ENCODE measurements around the gene PPP2R2D.

PPP2R2D gene

GRCh38 chr10:131889755-131890154 lies 11.1 kb upstream of the PPP2R2D start:
- H3K14ac ChIP-seq (ENCODE audit: low read length), result no peak overlapping the region
- peaks cover 2 to 3% of the 10 kb centered on the region in 2 donors for H3K4me1 ChIP-seq (ENCODE audit: control insufficient read depth in 2 of 2, insufficient read depth in 1 of 2, low read depth in 1 of 2, low read length in 2 of 2)
- no CpG with 5 or more reads among the region's 9 CpGs for WGBS, 2 donors (ENCODE audit: extremely low coverage in 2 of 2, insufficient read length in 2 of 2, insufficient replicate concordance in 1 of 2)
- H2AK5ac ChIP-seq (ENCODE audit: low read depth, low read length), result no peak overlapping the region
- H3K23ac ChIP-seq (ENCODE audit: low read depth, low read length, poor library complexity), result no peak overlapping the region
- H3K27ac ChIP-seq (replicated peaks; ENCODE audit: low read length), result no peak overlapping the region
- no peak for DNase-seq (ENCODE audit: low spot score)
- H3K4ac ChIP-seq (ENCODE audit: low read length), result no peak overlapping the region
- H2BK15ac ChIP-seq (ENCODE audit: low read length), result no peak overlapping the region
- H2BK5ac ChIP-seq (ENCODE audit: low read length), result no peak overlapping the region
- H3K36me3 ChIP-seq (replicated peaks in 1 of 2; ENCODE audit: control insufficient read depth in 2 of 2, insufficient read depth in 2 of 2, low read length in 2 of 2), result no peaks in the 10 kb centered on the region
- no peaks in the 10 kb centered on the region for H3K9me3 ChIP-seq (replicated peaks in 1 of 2; ENCODE audit: control insufficient read depth in 2 of 2, insufficient read depth in 1 of 2, low read depth in 1 of 2, low read length in 2 of 2)
- H2BK12ac ChIP-seq (ENCODE audit: low read length), result no peak overlapping the region
- no peak overlapping the region for H3K9ac ChIP-seq (ENCODE audit: low read depth, low read length, poor library complexity)
- H4K91ac ChIP-seq (ENCODE audit: low read depth, low read length, poor library complexity), result no peak overlapping the region
- H2AFZ ChIP-seq (ENCODE audit: low read length), result no peak overlapping the region
- peaks cover 0 to 30% (median 3%) of the 10 kb centered on the region in 3 experiments for H3K27me3 ChIP-seq (ENCODE audit: control insufficient read depth in 3 of 3, insufficient read depth in 3 of 3, low read depth in 1 of 3, low read length in 3 of 3)
- no peak overlapping the region for H3K4me3 ChIP-seq (ENCODE audit: low read length in 2 of 2)
- no peak overlapping the region for H3K4me2 ChIP-seq (ENCODE audit: insufficient read depth, low read length, poor library complexity, severe bottlenecking)
- H2BK120ac ChIP-seq (ENCODE audit: low read depth, low read length), result no peak overlapping the region
- peak overlapping the region; percentile 52 for H4K8ac ChIP-seq (ENCODE audit: low read depth, low read length)
- H3K79me1 ChIP-seq (ENCODE audit: low read depth, low read length), result no peaks in the 10 kb centered on the region
- no peak overlapping the region for H3K18ac ChIP-seq (ENCODE audit: low read length)

DNA sequence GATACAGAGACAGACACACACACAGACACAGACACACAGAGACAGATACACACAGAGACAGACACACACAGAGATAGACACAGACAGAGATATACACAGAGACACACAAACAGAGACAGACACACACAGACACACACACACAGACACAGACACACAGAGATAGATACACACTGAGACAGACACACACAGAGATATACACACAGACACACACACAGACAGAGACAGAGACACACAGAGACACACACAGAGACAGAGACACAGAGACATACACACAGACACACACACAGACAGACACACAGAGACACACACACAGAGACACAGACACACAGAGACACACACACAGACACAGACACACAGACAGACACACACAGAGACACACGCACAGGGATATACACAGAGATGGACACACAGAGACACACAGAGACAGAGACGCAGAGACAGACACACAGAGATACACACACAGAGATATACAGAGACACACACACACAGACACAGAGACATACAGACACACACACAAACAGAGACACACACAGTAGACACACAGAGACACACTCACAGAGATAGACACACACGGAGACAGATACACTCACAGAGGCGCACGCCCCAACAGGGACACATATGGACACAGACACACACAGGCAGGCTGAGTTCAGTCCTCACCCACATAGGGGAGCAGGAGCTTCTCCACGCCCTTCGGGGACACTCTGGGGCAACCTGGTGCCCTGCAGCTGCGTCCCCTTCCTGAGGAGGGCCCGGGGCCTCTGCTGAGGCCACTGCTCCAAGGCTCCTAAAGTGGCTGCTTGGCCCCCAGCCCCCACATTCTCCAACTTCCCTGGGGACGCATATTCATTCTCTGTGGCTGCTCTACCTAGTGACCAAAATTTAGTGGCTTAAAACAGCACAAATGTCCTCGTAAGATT lies 10.3 kb upstream of the PPP2R2D start:
- Histone ChIP-seq H2AFZ (ENCODE audit: low read length) (peak overlapping the region; percentile 60), H3K79me1 (ENCODE audit: low read depth, low read length) (no peaks in the 10 kb centered on the region), H4K8ac (ENCODE audit: low read depth, low read length) (no peak overlapping the region), H3K4me3 (ENCODE audit: low read length in 2 of 2) (peak overlapping the region in 1 of 2 donors; percentile 55), H3K18ac (ENCODE audit: low read length) (peak overlapping the region; percentile 34), H3K14ac (ENCODE audit: low read length) (peak overlapping the region; percentile 22), H2AK5ac (ENCODE audit: low read depth, low read length) (no peak overlapping the region), H3K4ac (ENCODE audit: low read length) (no peak overlapping the region), H3K9me3 (replicated peaks in 1 of 2; ENCODE audit: control insufficient read depth in 2 of 2, insufficient read depth in 1 of 2, low read depth in 1 of 2, low read length in 2 of 2) (no peaks in the 10 kb centered on the region), H3K36me3 (replicated peaks in 1 of 2; ENCODE audit: control insufficient read depth in 2 of 2, insufficient read depth in 2 of 2, low read length in 2 of 2) (no peaks in the 10 kb centered on the region), H2BK5ac (ENCODE audit: low read length) (no peak overlapping the region), H2BK120ac (ENCODE audit: low read depth, low read length) (no peak overlapping the region), H3K4me1 (ENCODE audit: control insufficient read depth in 2 of 2, insufficient read depth in 1 of 2, low read depth in 1 of 2, low read length in 2 of 2) (peaks cover 2 to 3% of the 10 kb centered on the region in 2 donors), H2BK15ac (ENCODE audit: low read length) (no peak overlapping the region), H3K23ac (ENCODE audit: low read depth, low read length, poor library complexity) (no peak overlapping the region), H3K27ac (replicated peaks; ENCODE audit: low read length) (no peak overlapping the region), H2BK12ac (ENCODE audit: low read length) (no peak overlapping the region), H3K4me2 (ENCODE audit: insufficient read depth, low read length, poor library complexity, severe bottlenecking) (no peak overlapping the region), H3K27me3 (ENCODE audit: control insufficient read depth in 3 of 3, insufficient read depth in 3 of 3, low read depth in 1 of 3, low read length in 3 of 3) (peaks cover 0 to 35% (median 3%) of the 10 kb centered on the region in 3 experiments), H3K9ac (ENCODE audit: low read depth, low read length, poor library complexity) (peak overlapping the region; percentile 32), H4K91ac (ENCODE audit: low read depth, low read length, poor library complexity) (peak overlapping the region; percentile 6)
- DNase-seq (ENCODE audit: low spot score), result no peak
- WGBS, 2 donors (ENCODE audit: extremely low coverage in 2 of 2, insufficient read length in 2 of 2, insufficient replicate concordance in 1 of 2), result no CpG with 5 or more reads among the region's 11 CpGs

DNA sequence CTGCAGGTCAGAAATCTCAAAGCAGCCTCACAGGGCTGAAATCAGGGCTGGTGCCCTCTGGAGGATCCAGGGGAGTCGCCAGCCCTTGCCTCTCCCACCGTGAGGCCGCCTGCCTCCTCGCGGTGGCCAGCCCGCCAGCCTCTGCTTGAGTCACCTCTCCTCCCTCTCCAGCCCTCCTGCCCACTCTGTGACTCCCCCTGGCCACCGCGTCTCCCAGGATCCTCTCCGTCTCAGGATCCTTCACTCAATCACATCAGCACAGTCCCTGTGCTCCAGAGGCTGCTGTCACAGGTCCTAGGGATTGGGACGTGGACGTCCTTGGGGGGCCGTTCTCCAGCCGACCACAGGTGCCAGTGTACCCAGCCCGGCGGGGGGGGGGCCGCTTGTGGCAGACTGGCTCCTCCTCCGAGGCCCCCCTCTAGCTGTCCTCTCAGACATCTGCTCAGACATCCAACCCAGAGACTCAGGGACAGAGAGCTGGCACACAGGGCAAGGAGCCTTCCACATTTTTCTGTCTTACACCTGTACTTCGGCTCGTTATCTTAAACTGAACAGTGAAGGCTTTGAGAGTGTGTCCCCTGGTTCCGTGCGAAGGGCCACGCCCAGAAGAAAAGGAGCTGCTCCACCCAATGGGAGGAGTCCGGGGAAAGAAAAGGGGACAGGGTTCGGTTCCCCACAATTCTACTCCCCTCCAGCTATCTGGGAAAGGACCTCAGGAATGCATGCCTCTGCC lies 9.4 kb upstream of the PPP2R2D start:
- Histone ChIP-seq H2BK120ac (ENCODE audit: low read depth, low read length) (no peak overlapping the region), H2BK12ac (ENCODE audit: low read length) (no peak overlapping the region), H2AK5ac (ENCODE audit: low read depth, low read length) (no peak overlapping the region), H3K4me1 (ENCODE audit: control insufficient read depth in 2 of 2, insufficient read depth in 1 of 2, low read depth in 1 of 2, low read length in 2 of 2) (peaks cover 0 to 3% of the 10 kb centered on the region in 2 donors), H3K9ac (ENCODE audit: low read depth, low read length, poor library complexity) (no peak overlapping the region), H3K27me3 (ENCODE audit: control insufficient read depth in 3 of 3, insufficient read depth in 3 of 3, low read depth in 1 of 3, low read length in 3 of 3) (peaks cover 0 to 37% (median 3%) of the 10 kb centered on the region in 3 experiments), H2BK15ac (ENCODE audit: low read length) (no peak overlapping the region), H3K4me2 (ENCODE audit: insufficient read depth, low read length, poor library complexity, severe bottlenecking) (peak overlapping the region; percentile 41), H2AFZ (ENCODE audit: low read length) (peak overlapping the region; percentile 60), H3K36me3 (replicated peaks in 1 of 2; ENCODE audit: control insufficient read depth in 2 of 2, insufficient read depth in 2 of 2, low read length in 2 of 2) (no peaks in the 10 kb centered on the region), H3K23ac (ENCODE audit: low read depth, low read length, poor library complexity) (no peak overlapping the region), H4K91ac (ENCODE audit: low read depth, low read length, poor library complexity) (no peak overlapping the region), H3K27ac (replicated peaks; ENCODE audit: low read length) (no peak overlapping the region), H3K4me3 (ENCODE audit: low read length in 2 of 2) (no peak overlapping the region), H3K18ac (ENCODE audit: low read length) (peak overlapping the region; percentile 88), H3K14ac (ENCODE audit: low read length) (no peak overlapping the region), H2BK5ac (ENCODE audit: low read length) (no peak overlapping the region), H3K79me1 (ENCODE audit: low read depth, low read length) (no peaks in the 10 kb centered on the region), H3K9me3 (replicated peaks in 1 of 2; ENCODE audit: control insufficient read depth in 2 of 2, insufficient read depth in 1 of 2, low read depth in 1 of 2, low read length in 2 of 2) (no peaks in the 10 kb centered on the region), H3K4ac (ENCODE audit: low read length) (no peak overlapping the region), H4K8ac (ENCODE audit: low read depth, low read length) (no peak overlapping the region)
- DNase-seq (ENCODE audit: low spot score), result peak; percentile 33
- no CpG with 5 or more reads among the region's 24 CpGs for WGBS, 2 donors (ENCODE audit: extremely low coverage in 2 of 2, insufficient read length in 2 of 2, insufficient replicate concordance in 1 of 2)

Data from neuronal stem cell (in vitro differentiated cells).